CD4-positive, alpha-beta T cell treated with Interleukin-10 for 1 hour (primary cell): Measurements from ENCODE around the gene GGT5.
"Not testable (repeated sequence)": the region's sequence is repeated elsewhere in the genome, so short reads cannot be mapped to it uniquely, and the experiment has no call there.

Source experiments
- DNase-seq: peaks from one replicate; pipeline ENCODE4 v3.0.0-alpha.2; 2020

GGT5 gene, protein sequence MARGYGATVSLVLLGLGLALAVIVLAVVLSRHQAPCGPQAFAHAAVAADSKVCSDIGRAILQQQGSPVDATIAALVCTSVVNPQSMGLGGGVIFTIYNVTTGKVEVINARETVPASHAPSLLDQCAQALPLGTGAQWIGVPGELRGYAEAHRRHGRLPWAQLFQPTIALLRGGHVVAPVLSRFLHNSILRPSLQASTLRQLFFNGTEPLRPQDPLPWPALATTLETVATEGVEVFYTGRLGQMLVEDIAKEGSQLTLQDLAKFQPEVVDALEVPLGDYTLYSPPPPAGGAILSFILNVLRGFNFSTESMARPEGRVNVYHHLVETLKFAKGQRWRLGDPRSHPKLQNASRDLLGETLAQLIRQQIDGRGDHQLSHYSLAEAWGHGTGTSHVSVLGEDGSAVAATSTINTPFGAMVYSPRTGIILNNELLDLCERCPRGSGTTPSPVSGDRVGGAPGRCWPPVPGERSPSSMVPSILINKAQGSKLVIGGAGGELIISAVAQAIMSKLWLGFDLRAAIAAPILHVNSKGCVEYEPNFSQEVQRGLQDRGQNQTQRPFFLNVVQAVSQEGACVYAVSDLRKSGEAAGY

DNA sequence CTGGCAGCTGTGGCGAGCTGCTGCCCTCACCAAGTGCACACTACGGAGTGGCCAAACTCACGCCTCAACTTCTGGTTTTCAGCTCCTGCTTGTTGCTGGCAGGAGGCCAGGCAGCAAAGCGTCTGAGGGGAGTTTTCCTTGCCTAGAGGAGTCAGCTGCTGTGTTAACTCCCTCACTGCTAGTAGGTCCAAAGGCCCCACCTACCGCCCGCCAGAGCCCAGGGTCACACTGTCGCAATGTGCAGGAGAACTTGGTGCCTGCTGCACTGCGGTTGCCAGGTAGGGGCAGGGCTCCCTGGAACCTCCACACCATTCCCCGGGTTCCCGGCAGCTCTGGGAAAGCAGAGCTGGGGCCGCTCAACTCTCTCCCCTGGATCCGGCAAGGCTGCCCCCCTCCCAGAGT is at the start of gene GGT5:
Gene GGT5 (minus strand): TSS at position 53 of the 402 bp plus-strand sequence. CDS start 357 bp downstream, outside the sequence.
- not testable (repeated sequence) for DNase-seq

DNA sequence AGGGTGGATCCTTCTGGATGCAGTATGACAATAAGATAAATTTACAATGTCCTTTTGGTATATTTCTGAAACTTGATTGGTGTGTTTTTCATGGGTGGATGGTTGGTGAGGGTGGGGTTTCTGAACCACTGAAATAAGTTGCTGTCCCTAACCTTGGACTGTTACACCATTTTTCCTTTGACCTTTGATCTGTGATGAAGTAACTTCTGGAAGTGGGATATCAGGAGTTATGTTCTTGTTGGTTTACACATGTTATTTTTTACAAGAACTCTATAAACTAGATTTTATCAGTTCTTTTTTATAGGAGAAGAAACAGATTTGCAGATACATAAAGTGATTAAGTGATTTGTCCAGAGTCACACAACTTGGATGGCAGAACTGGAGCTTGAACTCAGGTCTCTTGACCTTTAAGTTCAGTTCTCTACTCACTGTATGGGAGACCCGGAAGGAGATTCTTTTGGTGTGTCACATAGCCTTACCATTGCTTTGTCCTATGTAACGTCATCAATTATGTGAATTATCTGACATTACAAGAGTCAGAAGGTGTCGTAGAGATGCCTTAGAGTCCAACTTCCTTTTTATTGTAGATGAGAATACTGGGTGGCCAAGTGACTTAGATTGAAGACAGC is 47.4 kb upstream of the GGT5 start:
- not testable (repeated sequence) for DNase-seq

DNA sequence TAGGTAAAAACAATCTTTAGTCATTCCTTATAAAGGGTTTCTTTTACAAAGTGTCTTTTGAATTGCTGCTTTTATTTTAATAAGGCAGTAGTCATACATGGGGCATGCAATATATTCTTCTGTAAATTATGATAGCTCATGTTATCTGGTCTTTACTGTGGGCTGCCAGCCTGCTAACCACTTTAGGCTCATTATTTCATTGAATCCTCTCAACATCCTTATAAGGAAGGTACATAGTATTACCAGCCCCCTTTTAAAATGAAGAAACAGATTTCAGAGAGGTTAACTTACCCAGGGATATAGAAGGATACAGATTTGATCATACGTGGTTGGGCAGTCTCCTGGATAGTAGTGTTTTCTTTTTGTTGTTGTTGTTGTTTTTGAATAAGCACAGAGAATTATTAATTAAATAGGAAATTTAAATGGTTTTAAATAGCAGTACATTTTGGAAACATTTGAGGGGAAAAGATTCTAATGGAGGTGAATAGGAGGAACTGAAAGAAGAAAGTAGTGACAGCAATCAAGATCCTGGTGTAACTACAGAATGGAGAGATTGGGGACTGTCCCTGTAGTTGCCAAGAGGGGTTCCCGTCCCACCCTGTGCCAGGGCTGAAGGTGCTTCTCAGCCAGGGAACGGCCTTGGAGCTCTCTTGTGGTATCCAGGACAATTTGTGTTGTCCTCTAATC is 46.8 kb upstream of the GGT5 start:
- no peak for DNase-seq

DNA sequence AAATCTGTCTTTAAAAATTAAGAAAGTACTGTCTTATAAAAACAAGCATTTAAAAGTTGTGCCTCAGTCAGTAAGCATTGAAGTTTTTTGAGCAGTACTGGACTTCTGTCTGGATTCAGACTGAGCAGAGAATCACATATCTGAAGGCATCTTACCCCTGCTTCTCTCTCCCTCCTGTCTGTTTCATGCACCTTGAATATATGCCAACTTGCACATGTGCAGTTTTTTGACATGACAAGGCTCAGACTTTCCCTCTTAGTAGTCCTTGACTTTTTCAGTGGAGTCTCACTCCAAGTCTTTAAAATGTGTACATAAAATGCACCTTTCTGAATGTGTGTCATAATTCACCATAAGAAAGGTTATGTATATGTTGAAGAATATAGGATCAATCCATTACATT is 45.6 kb upstream of the GGT5 start:
- no peak for DNase-seq

DNA sequence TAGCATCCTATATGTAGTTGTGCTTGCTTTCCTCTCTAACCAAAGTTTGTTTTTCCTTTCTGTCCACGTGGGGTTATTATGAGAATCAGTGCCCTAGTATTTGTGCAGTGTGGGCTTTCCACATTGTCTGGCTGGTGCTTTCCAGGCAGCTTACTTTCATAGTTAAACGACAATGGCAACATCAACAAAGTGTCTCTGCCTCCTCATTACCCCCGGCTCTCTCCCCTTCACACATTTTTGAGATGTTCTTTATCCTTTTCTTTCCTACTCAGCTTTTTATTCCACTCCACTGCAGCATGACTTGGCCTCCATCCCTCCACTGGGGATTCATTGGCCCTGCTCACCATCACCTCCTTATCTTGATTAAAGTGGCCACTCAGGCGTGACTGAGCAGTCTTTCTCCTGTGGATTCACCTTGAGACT is 44.9 kb upstream of the GGT5 start:
- no peak for DNase-seq

DNA sequence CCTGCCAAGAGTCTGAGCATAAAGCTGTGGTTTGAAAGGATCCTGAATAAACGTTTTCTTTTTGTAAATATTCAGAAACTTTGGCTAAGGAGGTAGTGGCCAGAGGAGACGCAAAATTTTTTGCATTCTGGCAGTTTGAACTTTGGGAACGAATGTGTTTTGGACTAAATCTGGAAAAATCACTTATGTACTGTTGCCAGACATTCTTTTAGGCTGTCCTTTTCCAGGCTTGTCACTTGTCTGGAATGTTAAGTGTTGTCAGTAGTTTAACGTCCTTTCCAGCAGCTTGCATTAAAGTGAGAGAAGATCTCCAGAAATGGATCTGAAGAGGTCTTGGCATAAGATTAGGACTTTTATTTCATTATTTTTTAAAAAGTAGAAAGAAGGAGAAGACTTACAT is 44.2 kb upstream of the GGT5 start:
- no peak for DNase-seq

DNA sequence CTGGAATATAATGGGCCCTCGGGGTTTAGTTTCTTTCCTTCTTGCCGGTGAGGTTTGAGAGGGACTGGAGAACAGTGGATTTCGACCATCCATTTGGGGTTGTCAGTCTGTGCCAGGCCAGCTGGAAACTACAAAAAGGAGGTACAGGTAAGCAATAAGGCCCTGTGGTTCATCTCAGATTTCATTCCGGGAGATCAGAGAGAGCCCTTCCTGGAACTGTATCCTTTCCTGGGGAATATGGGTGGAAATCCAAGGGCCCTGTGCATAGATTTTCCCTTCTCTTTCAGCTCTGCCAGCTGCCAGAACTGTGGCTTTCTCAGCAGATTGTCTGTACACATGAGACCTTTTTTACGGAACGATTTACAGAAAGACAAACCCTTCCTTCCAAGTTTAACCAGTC is 42.9 kb upstream of the GGT5 start:
- DNase-seq, result not testable (repeated sequence)

DNA sequence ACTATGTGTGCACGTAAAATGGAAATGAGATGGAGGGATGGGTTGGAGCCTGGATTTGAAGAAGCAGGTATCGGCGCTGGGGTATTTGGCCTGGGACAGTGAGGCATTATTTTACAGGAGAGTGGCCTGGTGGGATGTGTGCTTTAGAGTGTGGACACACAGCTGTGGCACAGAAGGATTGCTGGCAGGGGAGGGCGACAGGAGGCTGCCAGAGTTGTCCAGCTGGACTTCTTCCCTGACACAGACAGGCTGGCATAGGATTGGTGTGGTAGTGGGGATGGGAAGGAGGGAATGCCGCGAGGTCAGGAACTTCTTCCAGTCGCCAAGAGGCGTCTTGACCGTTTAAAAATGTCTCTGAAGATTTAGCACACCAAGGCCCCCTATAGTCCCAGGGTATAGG is 42.3 kb upstream of the GGT5 start:
- DNase-seq, result not testable (repeated sequence)

DNA sequence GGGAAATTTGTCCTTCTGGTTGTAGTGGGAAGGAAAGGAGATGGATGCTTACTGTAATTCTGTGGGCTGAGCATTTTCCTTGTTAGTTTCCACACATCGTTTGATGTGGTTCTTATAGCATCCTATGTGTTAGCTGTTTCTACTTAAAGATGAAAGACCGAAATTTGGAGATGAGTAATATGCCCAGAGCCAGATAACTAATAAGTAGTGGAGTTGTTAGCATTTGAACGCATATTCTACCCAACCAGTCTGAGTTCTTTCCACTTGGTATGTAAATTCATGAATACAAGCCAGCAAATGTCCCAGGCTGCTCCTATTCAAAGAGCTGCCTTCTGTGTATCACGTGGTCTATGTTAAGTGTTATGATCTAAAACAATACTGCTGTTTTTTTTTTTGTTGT is 40.4 kb upstream of the GGT5 start:
- DNase-seq, result peak; percentile 13

DNA sequence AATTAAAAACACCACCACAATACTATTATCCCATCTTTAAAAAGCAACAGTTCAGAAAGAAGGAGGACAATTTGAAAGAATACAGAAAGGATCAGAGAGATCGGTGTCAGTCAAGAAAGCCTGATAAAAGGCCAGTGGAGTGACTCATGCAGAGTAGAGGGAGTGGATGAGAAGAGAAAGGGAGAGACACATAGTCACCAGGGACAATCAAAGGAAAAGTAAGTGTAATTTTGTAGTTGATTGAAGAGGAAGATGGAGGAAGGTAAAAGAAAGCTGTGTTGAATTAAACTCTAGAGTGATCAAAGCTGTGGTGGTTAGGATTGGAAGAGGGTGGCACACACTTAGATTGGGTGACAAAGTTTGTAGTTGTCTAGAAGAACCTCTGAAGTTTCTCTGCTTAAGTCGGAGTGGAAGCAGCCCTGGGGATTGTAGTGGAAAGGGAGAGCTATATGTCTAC is 39.9 kb upstream of the GGT5 start:
- DNase-seq, result no peak

DNA sequence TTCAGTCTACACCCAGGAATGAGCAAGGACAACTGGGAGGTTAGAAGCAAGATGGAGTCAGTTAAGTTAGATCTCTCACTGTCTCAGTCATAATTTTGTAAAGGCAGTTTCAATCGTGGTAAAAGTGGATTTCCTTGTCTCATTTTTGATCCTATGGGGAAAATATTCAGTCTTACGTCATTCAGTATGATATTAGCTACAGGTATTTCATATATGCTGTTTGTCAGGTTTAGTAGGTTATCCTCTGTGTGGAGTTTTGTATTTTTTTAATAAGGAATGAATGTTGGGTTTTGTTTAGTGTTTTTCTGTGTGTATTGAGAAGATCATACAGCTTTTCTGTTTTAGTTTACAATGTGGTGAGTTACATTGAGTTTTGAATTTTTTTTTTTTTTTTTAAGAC is 37.5 kb upstream of the GGT5 start:
- DNase-seq, result no peak

DNA sequence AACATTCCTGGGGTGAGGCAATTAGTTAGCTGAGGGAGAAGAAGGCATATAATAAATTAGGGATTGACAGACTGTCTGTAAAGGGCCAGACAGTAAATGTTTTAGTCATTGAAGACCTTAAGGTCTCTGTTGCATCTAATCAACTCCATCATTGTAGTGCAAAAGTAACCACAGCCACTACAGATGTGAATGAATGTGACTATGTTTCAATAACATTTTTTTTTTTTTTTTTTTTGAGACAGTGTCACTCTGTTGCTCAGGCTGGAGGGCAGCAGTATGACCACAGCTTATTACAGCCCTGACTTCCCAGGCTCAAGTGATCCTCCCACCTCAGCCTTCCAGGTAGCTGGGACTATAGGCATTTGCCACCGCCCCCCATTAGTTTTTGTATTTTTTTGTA is 35.5 kb upstream of the GGT5 start:
- DNase-seq, result not testable (repeated sequence)

DNA sequence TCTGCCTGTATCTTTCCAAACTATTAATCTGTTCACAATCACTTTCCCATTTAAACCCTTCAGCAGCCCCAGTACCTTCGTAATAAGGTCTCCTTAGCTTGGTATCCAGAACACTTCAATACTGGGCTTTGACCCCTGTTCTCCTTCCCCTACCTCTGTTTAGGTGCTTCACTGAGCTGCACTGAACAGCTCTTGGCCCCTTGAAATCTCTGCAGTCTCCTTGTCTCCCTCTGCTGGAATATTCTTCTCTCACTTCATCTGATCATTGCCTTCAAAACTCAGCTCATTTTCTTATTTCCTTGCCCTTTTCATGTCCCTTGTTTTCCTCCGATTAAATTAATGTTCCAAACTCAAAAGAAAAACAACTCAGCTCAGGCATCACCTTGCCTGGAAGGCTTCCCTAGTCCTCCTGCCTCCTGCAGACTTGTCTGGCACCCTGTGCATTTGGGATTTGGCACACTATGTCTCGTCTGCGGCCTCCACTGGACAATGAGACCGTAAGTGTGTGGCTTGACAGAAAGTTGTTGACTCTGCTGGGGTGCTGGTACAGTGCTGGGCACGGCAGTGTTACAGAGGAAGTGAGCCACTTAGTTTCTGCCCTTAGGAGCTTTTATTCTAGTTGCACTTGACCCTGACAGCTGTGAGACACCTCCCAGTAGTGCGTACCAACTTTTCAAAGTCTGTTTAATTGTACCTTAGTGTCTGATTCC is 30.0 kb upstream of the GGT5 start:
- DNase-seq, result not testable (repeated sequence)

DNA sequence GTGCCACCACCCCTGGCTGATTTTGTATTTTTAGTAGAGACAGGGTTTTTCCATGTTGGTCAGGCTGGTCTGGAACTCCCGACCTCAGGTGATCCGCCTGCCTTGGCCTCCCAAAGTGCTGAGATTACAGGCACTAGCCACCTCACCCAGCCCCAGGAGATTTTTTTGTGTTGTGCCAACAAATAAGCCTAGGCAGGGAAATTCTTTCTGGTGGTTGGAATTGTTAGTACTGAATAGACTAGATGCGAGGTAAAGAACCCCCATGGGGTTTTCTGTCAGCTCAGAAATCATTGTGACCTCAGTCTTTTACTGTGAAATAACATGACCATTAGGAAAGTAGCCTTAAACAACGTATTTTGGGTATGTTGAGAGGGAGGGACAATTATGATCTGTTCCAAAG is 29.0 kb upstream of the GGT5 start:
- DNase-seq, result not testable (repeated sequence)

DNA sequence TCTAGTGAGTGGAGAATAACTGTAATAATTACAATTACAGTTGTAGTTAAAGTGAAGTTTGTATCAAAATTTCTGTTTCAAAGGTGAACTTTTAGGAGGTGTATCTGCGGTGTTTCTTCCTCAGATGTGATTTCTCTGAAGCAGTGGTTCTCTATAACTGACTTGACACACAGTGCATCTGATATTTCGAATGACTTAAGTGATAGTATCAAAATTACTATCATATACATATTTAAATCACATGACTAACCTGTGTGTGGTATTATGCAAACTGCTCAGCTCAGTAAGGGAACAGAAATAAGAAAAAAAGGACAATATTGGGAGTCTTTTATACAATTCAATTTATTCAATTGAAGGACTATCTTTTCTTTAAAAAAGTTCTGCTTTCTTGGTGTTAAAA is 28.1 kb upstream of the GGT5 start:
- DNase-seq, result not testable (repeated sequence)

DNA sequence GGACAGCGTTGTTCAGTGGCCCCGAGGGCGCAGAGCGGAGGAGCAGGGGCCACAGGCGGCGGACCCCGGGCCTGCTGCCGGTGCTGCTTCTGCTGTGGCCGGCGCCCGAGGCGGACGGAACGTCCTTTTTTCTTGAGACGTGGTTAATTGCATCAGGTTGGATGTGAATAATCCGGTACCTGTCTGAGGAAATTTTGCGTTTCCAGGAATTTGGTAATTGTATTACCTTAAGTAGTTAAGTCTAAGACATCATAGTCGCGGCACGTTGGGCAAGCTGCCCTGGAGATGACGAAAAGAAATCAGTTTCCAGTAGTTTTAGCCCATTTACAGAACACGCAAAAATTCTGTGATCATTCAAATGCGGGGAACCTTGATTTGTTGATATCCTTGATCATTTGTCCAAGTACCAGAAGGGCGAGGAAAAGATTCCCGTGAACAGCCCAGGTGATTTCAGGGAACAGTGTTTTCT is 26.5 kb upstream of the GGT5 start:
- DNase-seq, result no peak

DNA sequence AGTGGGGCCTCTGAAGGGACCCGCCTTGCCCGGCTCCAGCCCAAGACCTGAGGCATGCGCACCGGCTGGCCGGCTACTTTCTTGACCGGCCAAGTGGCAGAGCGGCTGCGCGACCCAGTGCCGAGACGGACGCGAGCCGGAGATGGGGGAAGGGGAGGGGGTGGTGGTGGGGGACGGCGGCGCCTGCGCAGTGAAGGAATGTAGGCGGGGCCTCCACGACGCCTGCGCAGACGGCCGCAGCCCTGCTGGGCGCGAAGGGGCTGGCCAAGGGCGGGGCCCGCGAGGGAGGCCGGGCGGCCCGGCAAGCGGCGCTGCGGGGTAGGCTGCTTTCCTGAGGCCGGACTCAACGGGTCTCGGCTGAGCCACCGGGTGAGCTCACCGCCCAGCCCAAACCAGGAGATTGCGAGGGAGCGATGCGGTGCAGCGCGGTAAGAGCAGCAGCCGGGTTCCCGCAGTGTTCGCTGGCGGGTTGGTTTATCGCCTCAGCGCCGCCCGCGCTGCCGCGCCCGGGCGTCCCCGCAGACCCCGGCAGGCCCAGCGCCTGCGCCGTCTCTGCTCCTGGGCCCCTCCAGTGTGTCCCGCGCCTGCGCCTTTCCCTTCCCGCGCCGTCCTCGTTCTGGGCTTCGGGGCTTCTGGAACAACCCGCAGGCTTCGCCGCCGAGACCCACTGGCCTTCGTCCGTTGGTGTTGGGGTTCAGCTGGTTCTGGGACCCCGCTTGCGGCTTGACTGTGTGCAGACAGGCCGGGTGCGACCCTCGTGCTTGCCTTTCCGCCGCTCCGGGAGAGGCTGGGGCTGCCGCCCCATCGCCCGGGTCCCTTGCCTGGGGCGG is 25.9 kb upstream of the GGT5 start, which contains the start of gene SPECC1L:
Gene SPECC1L (plus strand): TSS at position 276 of the 830 bp plus-strand sequence. CDS start 31,401 bp downstream, outside the sequence.
- DNase-seq, result peak; percentile 93

DNA sequence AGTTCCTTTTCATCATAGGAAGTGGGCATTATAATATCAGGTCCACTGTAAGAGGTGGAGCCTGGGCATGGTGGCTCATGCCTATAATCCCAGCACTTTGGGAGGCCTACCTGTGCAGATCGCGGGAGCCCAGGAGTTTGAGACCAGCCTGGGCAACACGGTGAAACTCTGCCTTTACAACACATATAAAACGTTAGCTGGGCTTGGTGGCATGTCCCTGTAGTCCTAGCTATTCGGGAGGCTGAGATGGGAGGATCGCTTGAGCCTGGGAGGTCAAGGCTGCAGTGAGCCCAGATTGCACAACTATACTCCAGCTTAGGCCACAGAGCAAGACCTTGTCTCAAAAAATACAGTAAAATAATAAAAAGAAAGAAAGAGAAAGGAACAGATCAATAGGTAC is 21.6 kb upstream of the GGT5 start:
- DNase-seq, result not testable (repeated sequence)

DNA sequence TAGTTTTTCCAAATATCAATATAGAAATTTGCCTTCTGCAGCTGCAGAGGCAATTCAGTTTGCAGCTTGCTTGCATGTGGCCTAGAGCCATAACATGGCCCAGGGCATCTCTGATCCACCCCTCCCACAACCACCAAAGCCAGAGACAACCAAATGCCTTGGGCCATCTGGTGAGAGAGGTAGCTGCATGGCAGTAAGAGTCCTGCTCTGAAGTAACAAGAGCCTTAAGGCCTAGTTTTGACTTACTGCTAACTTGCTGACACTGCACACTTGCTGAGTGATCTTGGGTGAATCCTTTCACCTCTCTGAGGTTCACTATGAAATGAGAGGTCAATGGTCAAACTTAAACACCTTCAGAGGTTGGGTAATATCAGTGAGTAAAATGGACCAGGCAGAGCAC is 20.9 kb upstream of the GGT5 start:
- no peak for DNase-seq

DNA sequence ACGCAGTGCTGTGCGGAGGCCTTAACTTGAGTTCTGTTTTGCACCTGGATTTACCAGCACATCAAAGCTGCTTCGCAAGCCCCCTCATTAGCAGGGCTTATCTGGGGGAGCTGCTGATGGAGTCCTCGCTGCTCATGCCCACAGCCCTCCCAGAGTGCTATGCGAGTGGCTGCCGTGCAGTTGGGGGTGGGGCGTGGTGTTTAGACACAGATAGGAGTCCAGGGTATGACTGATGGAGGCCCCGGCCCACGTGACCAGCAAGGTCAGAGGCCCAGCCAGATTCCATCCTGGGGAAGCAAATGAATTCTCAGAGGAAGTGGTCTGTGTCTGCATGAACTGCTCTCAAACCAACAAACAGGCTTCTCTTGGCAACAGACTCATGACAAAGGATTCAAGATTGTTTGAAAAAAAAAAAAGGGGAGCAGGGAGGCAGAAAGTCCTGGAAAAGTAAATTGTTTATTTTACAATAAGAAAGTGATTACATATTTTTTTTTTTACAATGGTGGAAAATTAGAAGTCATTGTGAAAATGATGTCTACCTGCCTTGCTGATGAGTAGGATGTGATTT is 19.5 kb upstream of the GGT5 start:
- DNase-seq, result not testable (repeated sequence)

DNA sequence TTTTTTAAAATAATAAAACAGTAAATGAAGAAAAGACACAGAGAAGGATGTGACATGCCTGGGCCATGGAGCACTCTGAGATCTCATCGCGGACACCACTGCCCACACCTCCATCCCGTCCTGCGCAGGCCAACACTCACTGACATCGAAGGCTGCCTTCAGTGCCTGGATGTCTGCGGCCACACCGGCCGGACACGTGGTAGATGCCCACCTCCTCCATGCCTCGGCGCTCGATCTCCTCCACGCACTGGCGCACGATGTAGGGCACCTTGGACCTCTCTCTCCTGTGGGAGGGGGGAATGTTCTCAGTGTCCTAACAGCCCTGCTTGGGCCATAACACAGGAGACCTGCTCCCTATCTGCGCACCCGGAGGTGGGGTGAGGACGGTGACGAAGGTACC is 18.6 kb upstream of the GGT5 start:
- not testable (repeated sequence) for DNase-seq
